GM12864 (cell line): ENCODE results near the gene PRRT1.

Experiments
- DNase-seq: peaks from one replicate; pipeline ENCODE4 v3.0.0-alpha.2; 2011; ENCODE audit warnings: low read depth
- H3K4me3 ChIP-seq: 2 replicates; pipeline ENCODE4 v1.5.1; 2011; ENCODE audit warnings: mild to moderate bottlenecking, low read depth, low read length, control low read depth
- CTCF ChIP-seq: IDR thresholded peaks from 2 replicates; pipeline ENCODE4 v1.5.1; 2011; ENCODE audit warnings: low read depth, mild to moderate bottlenecking, moderate library complexity, low read length, control low read depth, inconsistent platforms; ENCODE audit errors: missing control alignments

The PRRT1 gene

GRCh38 chr6:32113386-32114352 is 38.1 kb downstream of the PRRT1 start:
- TF ChIP-seq CTCF: no peak
- DNase-seq: no peak
- H3K4me3 ChIP-seq: no peak overlapping the region

GRCh38 chr6:32112431-32112980 is 39.2 kb downstream of the PRRT1 start:
- no peak for TF ChIP-seq CTCF
- no peak overlapping the region for H3K4me3 ChIP-seq
- no peak for DNase-seq

DNA sequence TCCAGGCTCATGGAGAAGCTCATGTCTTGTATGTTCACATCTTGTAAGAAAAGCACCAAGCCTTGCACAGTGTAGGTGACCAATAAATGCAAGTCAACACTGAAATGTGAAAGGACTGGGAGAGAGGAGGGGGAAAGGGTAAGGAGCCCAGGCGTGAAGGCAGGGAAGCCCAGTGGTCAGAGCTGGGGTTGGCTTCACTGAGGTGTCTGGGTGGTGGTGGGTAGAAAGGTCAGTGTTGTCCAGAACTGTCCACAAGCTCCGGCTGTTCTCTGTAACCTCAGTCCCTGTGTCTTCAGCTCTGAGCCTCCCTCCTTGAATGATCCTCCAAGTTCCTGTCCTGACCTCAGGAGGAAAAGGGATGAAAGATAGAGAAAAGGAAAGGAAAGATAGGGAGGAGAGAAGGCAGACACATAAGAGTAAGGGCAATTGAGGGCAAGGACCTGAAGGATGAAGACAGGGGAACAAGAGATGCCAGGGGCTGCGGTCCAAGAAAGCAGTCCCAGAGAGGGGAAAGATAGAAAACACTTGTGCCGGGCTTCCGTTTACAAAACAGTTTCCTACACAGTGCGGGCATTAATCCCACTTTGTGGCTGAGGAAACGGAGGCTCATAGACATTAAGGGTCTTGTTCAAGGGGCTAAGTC is 40.2 kb downstream of the PRRT1 start:
- no peak overlapping the region for H3K4me3 ChIP-seq
- TF ChIP-seq CTCF: no peak
- no peak for DNase-seq

- no peak overlapping the region for H3K4me3 ChIP-seq
- DNase-seq: no peak
- no peak for TF ChIP-seq CTCF
Measured at GRCh38 chr6:32110632-32111031, 41.1 kb downstream of the PRRT1 start.

DNA sequence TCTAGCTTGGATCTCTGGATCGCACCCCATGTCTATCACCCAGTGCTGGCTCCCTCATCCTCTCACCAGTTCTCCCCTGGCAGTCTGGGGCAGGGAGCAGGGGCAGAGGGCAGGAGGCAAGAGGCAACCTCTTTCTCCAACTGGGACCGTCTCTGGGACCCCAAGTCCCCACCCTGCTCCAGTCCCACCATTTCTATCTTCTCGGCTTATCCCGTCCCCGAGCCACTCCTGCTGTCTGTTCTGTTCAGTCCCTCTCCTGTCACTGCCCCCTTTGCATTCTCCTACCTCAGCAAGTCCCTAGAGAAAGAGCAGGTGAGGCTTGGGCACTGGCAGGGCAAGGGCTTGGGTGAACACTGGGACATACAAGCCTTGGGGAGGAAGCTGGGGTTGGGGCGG is 42.0 kb downstream of the PRRT1 start:
- no peak overlapping the region for H3K4me3 ChIP-seq
- no peak for TF ChIP-seq CTCF
- no peak for DNase-seq

GRCh38 chr6:32109114-32109764 is 42.5 kb downstream of the PRRT1 start, which contains the start of gene TNXB:
Gene TNXB, minus strand, starts transcription at chr6:32109338. Its CDS starts 11,140 bp downstream, at chr6:32098198.
- no peak for DNase-seq
- no peak for TF ChIP-seq CTCF
- no peak within 1 kb of the TSS for H3K4me3 ChIP-seq
